ENCODE measurements around the gene RNASEH1.
"Not testable (repeated sequence)": the region's sequence is repeated elsewhere in the genome, so short reads cannot be mapped to it uniquely, and the experiment has no call there.

The RNASEH1 gene

GRCh38 chr2:3589086-3589485, 31.0 kb upstream of the RNASEH1 start:
- no peak for FAIRE-seq

GRCh38 chr2:3588084-3588483, 30.0 kb upstream of the RNASEH1 start:
- no peak for FAIRE-seq

GRCh38 chr2:3587432-3587831, 29.3 kb upstream of the RNASEH1 start:
- no peak for FAIRE-seq

- FAIRE-seq, result no peak
Observed at GRCh38 chr2:3587021-3587420, 28.9 kb upstream of the RNASEH1 start.

GRCh38 chr2:3586220-3586619, 28.1 kb upstream of the RNASEH1 start:
- FAIRE-seq, result no peak

- peak; percentile 11 for FAIRE-seq
Observed at GRCh38 chr2:3585261-3586109, 27.4 kb upstream of the RNASEH1 start.

GRCh38 chr2:3584608-3585260, 26.6 kb upstream of the RNASEH1 start:
- no peak for FAIRE-seq

- FAIRE-seq, result peak; percentile 62
Observed at GRCh38 chr2:3584076-3584475, 25.9 kb upstream of the RNASEH1 start.

GRCh38 chr2:3581367-3582262, 23.5 kb upstream of the RNASEH1 start:
- peak; percentile 45 for FAIRE-seq

GRCh38 chr2:3580449-3580848, 22.3 kb upstream of the RNASEH1 start:
- FAIRE-seq, result no peak

GRCh38 chr2:3578987-3579386, 20.9 kb upstream of the RNASEH1 start:
- FAIRE-seq, result no peak

GRCh38 chr2:3576263-3576630, 18.1 kb upstream of the RNASEH1 start:
- not testable (repeated sequence) for FAIRE-seq

- no peak for FAIRE-seq
Observed at GRCh38 chr2:3575534-3576262, 17.6 kb upstream of the RNASEH1 start.

- FAIRE-seq, result no peak
Observed at GRCh38 chr2:3574155-3574554, 16.0 kb upstream of the RNASEH1 start.

- no peak for FAIRE-seq
Observed at GRCh38 chr2:3572620-3573019, 14.5 kb upstream of the RNASEH1 start.

GRCh38 chr2:3571284-3571683, 13.2 kb upstream of the RNASEH1 start:
- FAIRE-seq, result no peak

GRCh38 chr2:3569656-3570055, 11.5 kb upstream of the RNASEH1 start:
- not testable (repeated sequence) for FAIRE-seq

- FAIRE-seq, result no peak
Observed at GRCh38 chr2:3566806-3567205, 8.7 kb upstream of the RNASEH1 start.

- FAIRE-seq, result no peak
Observed at GRCh38 chr2:3565117-3565516, 7.0 kb upstream of the RNASEH1 start.

GRCh38 chr2:3563521-3563976, 5.4 kb upstream of the RNASEH1 start:
- no peak for FAIRE-seq

- no peak for FAIRE-seq
Observed at GRCh38 chr2:3557639-3558204, 411 bp downstream of the RNASEH1 start.

- no peak for FAIRE-seq
Observed at GRCh38 chr2:3553946-3554345, 4.2 kb downstream of the RNASEH1 start.
